Karpas-422 (cell line): ENCODE data around the gene SLC46A3. TPM values are rescaled to one million over a fixed set of nuclear protein-coding genes. Genes with fewer than 3 reads are reported as not detected.

Experiments used
- DNase-seq: peaks from one replicate; pipeline ENCODE4 v3.0.0-alpha.2; 2015
- H2AFZ ChIP-seq: fragments of 200-600 bp; sonication (generic); 2 replicates; pipeline ENCODE4 v1.6.1; 2014; ENCODE audit warnings: antibody characterized with exemption, low read length, mixed read lengths
- H3K27ac ChIP-seq: fragments of 200-600 bp; sonication (generic); 2 replicates; pipeline ENCODE4 v1.5.1; 2014; ENCODE audit warnings: mild to moderate bottlenecking, low read length, moderate library complexity
- H3K27me3 ChIP-seq: fragments of 200-600 bp; sonication (generic); 2 replicates; pipeline ENCODE4 v1.6.1; 2014; ENCODE audit warnings: low read length, mixed read lengths
- H3K36me3 ChIP-seq: fragments of 200-600 bp; sonication (generic); 2 replicates; pipeline ENCODE4 v1.6.1; 2014; ENCODE audit warnings: low read length, mixed read lengths; ENCODE audit not compliant: insufficient read depth
- H3K4me1 ChIP-seq: fragments of 200-600 bp; sonication (generic); 2 replicates; pipeline ENCODE4 v1.6.1; 2014; ENCODE audit warnings: mild to moderate bottlenecking, low read length, mixed read lengths
- H3K4me2 ChIP-seq: fragments of 200-600 bp; sonication (generic); 2 replicates; pipeline ENCODE4 v1.6.1; 2014; ENCODE audit warnings: low read length, low read depth, mild to moderate bottlenecking; ENCODE audit not compliant: poor library complexity, severe bottlenecking
- H3K4me3 ChIP-seq: fragments of 200-600 bp; sonication (generic); 2 replicates; pipeline ENCODE4 v1.5.1; 2014; ENCODE audit warnings: mild to moderate bottlenecking, antibody characterized with exemption, low read length, mixed read lengths
- H3K79me2 ChIP-seq: fragments of 200-600 bp; sonication (generic); 2 replicates; pipeline ENCODE4 v1.6.1; 2014; ENCODE audit warnings: mild to moderate bottlenecking, low read length, mixed read lengths
- H3K9ac ChIP-seq: fragments of 200-600 bp; sonication (generic); 2 replicates; pipeline ENCODE4 v1.6.0; 2014; ENCODE audit warnings: low read length
- H3K9me2 ChIP-seq: fragments of 200-600 bp; sonication (generic), shearing (Covaris generic); replicated peaks from 2 replicates; pipeline ENCODE4 v1.6.0; 2014; ENCODE audit warnings: mild to moderate bottlenecking, low read length, moderate library complexity; ENCODE audit not compliant: insufficient read depth
- H3K9me3 ChIP-seq: fragments of 300-700, 200-600 bp; sonication (generic); 2 replicates; pipeline ENCODE4 v1.6.1; 2014; ENCODE audit warnings: low read length, mixed read lengths
- H4K20me1 ChIP-seq: fragments of 200-600 bp; sonication (generic); 2 replicates; pipeline ENCODE4 v1.6.1; 2014; ENCODE audit warnings: mild to moderate bottlenecking, antibody characterized with exemption, low read length, low read depth; ENCODE audit not compliant: insufficient read depth
- total RNA-seq: library from RNA; depleted of rRNA; stranded (reverse); fragments of >200 nt; shearing (Covaris generic); gene quantifications from 2 replicates; pipeline ENCODE4 v1.2.3, GENCODE V29; 2014; ENCODE audit warnings: low replicate concordance

Gene SLC46A3
- total RNA-seq, 1 experiment from 2014 or later, result 4.5 TPM

GRCh38 chr13:28725046-28725610, 6.4 kb upstream of the SLC46A3 start:
- H4K20me1 ChIP-seq, result no peaks in the 10 kb centered on the region
- no peaks in the 10 kb centered on the region for H3K79me2 ChIP-seq
- no peak overlapping the region for H3K4me2 ChIP-seq
- no peaks in the 10 kb centered on the region for H3K9me3 ChIP-seq
- H3K9me2 ChIP-seq, result no peaks in the 10 kb centered on the region
- H3K9ac ChIP-seq, result no peak overlapping the region
- H3K4me1 ChIP-seq, result no peaks in the 10 kb centered on the region
- no peak for DNase-seq
- H2AFZ ChIP-seq, result no peak overlapping the region
- no peaks in the 10 kb centered on the region for H3K27me3 ChIP-seq
- H3K27ac ChIP-seq, result no peak overlapping the region
- H3K4me3 ChIP-seq, result no peak overlapping the region
- no peaks in the 10 kb centered on the region for H3K36me3 ChIP-seq

DNA sequence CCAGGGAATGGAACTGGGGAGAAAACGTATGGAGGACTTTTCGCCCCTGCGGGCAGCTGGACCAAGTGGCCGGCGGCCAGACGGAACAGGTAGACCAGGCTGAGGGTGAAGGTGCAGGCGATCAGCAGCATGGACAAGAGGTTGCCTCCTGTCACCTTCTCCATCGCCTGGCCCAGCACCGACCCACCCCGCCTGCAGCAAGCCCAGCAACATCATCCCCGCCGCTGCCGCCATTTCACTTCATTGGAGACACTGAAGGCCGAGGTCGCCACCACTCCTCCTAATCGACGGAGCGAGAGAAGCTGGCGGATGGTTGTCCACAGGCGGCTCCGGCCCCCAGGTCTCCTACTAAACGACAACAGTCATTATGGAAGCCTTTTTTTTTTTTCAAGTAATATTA, 5.0 kb upstream of the SLC46A3 start:
- peaks cover 5% of the 10 kb centered on the region for H3K4me1 ChIP-seq
- H2AFZ ChIP-seq, result no peak overlapping the region
- no peaks in the 10 kb centered on the region for H3K9me3 ChIP-seq
- no peaks in the 10 kb centered on the region for H3K9me2 ChIP-seq
- no peaks in the 10 kb centered on the region for H4K20me1 ChIP-seq
- H3K79me2 ChIP-seq, result no peaks in the 10 kb centered on the region
- H3K27me3 ChIP-seq, result no peaks in the 10 kb centered on the region
- no peak overlapping the region for H3K4me2 ChIP-seq
- H3K36me3 ChIP-seq, result no peaks in the 10 kb centered on the region
- H3K4me3 ChIP-seq, result no peak overlapping the region
- no peak overlapping the region for H3K9ac ChIP-seq
- no peak for DNase-seq
- no peak overlapping the region for H3K27ac ChIP-seq

- H3K4me3 ChIP-seq, result peak overlapping the region; percentile 67
- H3K9ac ChIP-seq, result peak overlapping the region; percentile 57; the same call in 1 of the 2 replicates
- no peaks in the 10 kb centered on the region for H3K79me2 ChIP-seq
- H3K4me1 ChIP-seq, result peaks cover 14% of the 10 kb centered on the region
- no peak for DNase-seq
- H3K27ac ChIP-seq, result no peak overlapping the region
- H2AFZ ChIP-seq, result no peak overlapping the region
- H3K36me3 ChIP-seq, result no peaks in the 10 kb centered on the region
- no peaks in the 10 kb centered on the region for H3K27me3 ChIP-seq
- H4K20me1 ChIP-seq, result no peaks in the 10 kb centered on the region
- no peaks in the 10 kb centered on the region for H3K9me2 ChIP-seq
- no peaks in the 10 kb centered on the region for H3K9me3 ChIP-seq
- H3K4me2 ChIP-seq, result peak overlapping the region; percentile 72
These were observed 671 bp upstream of the SLC46A3 start for GRCh38 chr13:28719227-28720055.

DNA sequence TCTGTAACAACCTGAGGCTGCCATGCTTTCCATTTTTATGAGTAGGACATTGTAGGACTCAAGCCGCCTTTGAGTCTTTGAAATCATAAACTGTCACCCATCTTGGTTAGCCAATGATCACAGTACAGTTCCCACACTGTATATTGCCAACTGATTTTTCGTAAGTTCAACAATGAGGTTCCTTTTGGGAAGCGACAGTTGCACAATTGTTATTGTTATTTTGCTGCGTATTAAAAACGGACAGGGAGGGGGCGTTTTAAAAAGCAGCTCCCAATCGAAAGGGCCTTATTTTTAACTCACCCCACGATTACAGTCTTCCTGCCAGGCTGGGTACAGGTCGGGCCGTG, 601 bp downstream of the SLC46A3 start:
- Histone ChIP-seq H3K27me3 (no peaks in the 10 kb centered on the region), H3K4me3 (peak overlapping the region; percentile 67), H3K4me2 (peak overlapping the region; percentile 72), H3K36me3 (no peaks in the 10 kb centered on the region), H3K27ac (no peak overlapping the region), H4K20me1 (no peaks in the 10 kb centered on the region), H3K9me2 (no peaks in the 10 kb centered on the region), H3K9me3 (no peaks in the 10 kb centered on the region), H3K79me2 (no peaks in the 10 kb centered on the region), H3K4me1 (peaks cover 14% of the 10 kb centered on the region), H3K9ac (peak overlapping the region; percentile 57), H2AFZ (peak overlapping the region; percentile 91)
- DNase-seq, result no peak

- H3K4me3 ChIP-seq, result no peak overlapping the region
- no peaks in the 10 kb centered on the region for H3K9me2 ChIP-seq
- H3K79me2 ChIP-seq, result no peaks in the 10 kb centered on the region
- no peak overlapping the region for H2AFZ ChIP-seq
- H3K4me1 ChIP-seq, result peaks cover 14% of the 10 kb centered on the region
- H4K20me1 ChIP-seq, result no peaks in the 10 kb centered on the region
- H3K9me3 ChIP-seq, result no peaks in the 10 kb centered on the region
- H3K36me3 ChIP-seq, result no peaks in the 10 kb centered on the region
- no peak for DNase-seq
- H3K4me2 ChIP-seq, result no peak overlapping the region
- H3K27me3 ChIP-seq, result no peaks in the 10 kb centered on the region
- H3K9ac ChIP-seq, result no peak overlapping the region
- no peak overlapping the region for H3K27ac ChIP-seq
These were observed 1.6 kb downstream of the SLC46A3 start for GRCh38 chr13:28717170-28717569.

DNA sequence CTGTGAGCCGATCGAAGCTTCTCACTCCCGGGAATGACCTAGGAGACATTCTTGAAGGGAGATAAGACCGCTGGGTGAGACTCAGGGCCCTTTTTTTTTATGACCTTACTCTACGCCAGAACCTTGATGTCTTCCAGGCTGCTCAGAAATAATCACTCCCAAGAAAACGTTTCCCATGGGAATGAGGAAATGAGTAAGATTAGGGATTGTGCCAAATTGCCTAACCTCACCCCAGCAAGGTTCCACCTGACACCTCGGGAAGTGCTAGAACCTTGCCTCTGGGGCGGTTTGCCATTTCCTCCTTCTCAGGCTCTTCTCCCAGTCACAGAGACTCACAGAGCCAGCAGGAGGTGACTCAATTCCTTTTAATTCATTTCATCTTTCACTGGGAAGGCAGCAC, 2.3 kb downstream of the SLC46A3 start:
- Histone ChIP-seq H3K36me3 (no peaks in the 10 kb centered on the region), H3K9ac (no peak overlapping the region), H3K27me3 (no peaks in the 10 kb centered on the region), H3K9me3 (no peaks in the 10 kb centered on the region), H3K4me1 (peaks cover 14% of the 10 kb centered on the region), H3K4me3 (no peak overlapping the region), H2AFZ (no peak overlapping the region), H3K79me2 (no peaks in the 10 kb centered on the region), H3K27ac (no peak overlapping the region), H3K4me2 (no peak overlapping the region), H3K9me2 (no peaks in the 10 kb centered on the region), H4K20me1 (no peaks in the 10 kb centered on the region)
- DNase-seq, result no peak

DNA sequence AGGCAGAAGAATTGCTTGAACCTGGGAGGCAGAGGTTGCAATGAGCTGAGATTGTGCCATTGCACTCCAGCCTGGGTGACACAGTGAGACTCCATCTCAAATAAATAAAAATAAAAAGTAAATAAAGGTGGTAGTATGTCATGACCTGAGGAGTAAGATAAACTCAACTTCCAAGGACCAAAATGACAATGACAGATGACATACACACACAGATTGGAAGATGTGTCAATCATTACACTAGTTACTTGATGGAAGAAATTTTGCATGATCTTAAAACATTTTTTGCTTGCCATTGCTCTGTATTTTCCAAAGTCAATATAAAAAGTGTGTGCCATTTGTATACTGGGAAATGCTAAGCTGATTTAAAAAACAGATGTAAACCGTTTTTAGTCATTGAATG, 4.1 kb downstream of the SLC46A3 start:
- Histone ChIP-seq H2AFZ (no peak overlapping the region), H3K9me3 (no peaks in the 10 kb centered on the region), H4K20me1 (no peaks in the 10 kb centered on the region), H3K9ac (no peak overlapping the region), H3K27me3 (no peaks in the 10 kb centered on the region), H3K79me2 (no peaks in the 10 kb centered on the region), H3K36me3 (no peaks in the 10 kb centered on the region), H3K4me3 (no peak overlapping the region), H3K9me2 (no peaks in the 10 kb centered on the region), H3K4me2 (no peak overlapping the region), H3K4me1 (peaks cover 14% of the 10 kb centered on the region), H3K27ac (no peak overlapping the region)
- no peak for DNase-seq

DNA sequence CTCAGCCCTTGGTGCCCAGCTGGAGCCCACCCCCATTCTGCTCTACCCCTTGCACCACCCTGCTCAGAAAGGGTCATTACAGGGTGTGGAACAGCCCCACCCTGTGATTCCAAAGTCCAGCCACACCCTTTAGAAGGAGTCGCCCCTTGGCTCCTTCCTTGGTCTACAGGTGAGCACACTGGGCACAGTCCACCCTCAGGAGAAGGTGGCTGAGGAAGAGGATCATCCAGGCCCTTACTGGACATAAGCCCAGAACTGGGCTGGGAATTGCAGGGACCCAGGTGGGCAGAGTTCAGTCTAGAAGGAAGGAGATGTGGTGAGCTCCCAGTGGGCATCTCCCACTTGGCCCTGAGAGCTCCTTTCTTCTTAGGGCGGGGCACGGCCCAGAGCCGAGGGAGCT, 8.6 kb downstream of the SLC46A3 start:
- H3K79me2 ChIP-seq, result no peaks in the 10 kb centered on the region
- no peak overlapping the region for H3K9ac ChIP-seq
- H3K9me3 ChIP-seq, result no peaks in the 10 kb centered on the region
- H3K27me3 ChIP-seq, result no peaks in the 10 kb centered on the region
- no peak overlapping the region for H2AFZ ChIP-seq
- no peak overlapping the region for H3K27ac ChIP-seq
- peaks cover 8% of the 10 kb centered on the region for H3K4me1 ChIP-seq
- no peaks in the 10 kb centered on the region for H4K20me1 ChIP-seq
- H3K4me2 ChIP-seq, result no peak overlapping the region
- H3K9me2 ChIP-seq, result no peaks in the 10 kb centered on the region
- no peak for DNase-seq
- no peak overlapping the region for H3K4me3 ChIP-seq
- no peaks in the 10 kb centered on the region for H3K36me3 ChIP-seq
